GF-D8 (cell line): ENCODE measurements around the gene TBC1D22A.

ENCODE experiments used
- DNase-seq: peaks from one replicate; lab custom pipeline; 2025; lab: John Stamatoyannopoulos, UW

TBC1D22A gene

GRCh38 chr22:47059076-47059475 is 296.6 kb downstream of the TBC1D22A start:
- no peak for DNase-seq

DNA sequence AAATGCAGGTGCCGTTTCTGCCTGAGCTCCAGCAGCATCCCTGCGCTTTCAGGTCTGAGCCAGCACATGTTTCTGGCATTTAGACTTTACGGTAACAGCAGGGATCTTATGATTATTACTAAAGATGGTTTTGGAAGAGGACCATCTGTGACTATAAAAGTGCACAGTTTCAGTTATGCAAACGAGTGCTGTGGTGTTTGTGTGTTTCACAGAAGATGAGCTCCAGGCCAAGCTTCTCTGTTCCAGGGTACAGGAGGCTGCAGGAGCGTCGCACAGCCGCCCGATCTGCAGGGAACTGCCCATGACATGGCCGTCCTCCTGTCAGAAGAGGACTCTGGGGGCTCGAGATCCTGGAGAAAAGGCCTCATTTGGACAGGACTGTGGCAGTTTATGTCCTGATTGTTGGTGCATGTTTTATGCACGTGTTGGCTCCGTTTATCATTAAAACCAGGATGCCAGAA is 297.3 kb downstream of the TBC1D22A start:
- DNase-seq, result no peak

GRCh38 chr22:47060718-47061117 is 298.3 kb downstream of the TBC1D22A start:
- DNase-seq, result no peak

- DNase-seq, result no peak
Observed at GRCh38 chr22:47061226-47061625, 298.8 kb downstream of the TBC1D22A start.

DNA sequence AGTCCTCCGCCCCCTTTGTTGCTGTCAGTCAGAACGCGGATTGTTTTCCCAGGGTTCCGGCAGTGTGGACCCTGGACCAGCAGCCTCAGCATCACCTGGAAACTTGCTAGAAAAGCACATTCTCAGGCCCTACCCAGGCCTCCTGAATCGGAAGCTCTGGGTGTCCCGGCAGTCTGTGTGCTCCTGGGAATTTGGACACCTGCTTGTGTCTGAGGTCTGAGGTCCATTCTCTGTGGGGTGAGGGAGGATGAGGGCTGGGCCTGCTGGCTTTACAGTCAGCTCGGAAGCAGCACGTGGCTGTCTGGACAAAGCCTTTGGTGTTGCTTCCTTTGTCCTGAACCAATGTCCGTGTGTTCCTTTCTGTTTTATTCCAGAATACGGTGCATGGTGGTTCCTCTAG is 299.7 kb downstream of the TBC1D22A start:
- no peak for DNase-seq

- DNase-seq, result no peak
Observed at GRCh38 chr22:47063071-47063509, 300.6 kb downstream of the TBC1D22A start.

GRCh38 chr22:47063606-47064005 is 301.2 kb downstream of the TBC1D22A start:
- DNase-seq, result no peak

GRCh38 chr22:47064016-47064415 is 301.6 kb downstream of the TBC1D22A start:
- DNase-seq, result no peak

DNA sequence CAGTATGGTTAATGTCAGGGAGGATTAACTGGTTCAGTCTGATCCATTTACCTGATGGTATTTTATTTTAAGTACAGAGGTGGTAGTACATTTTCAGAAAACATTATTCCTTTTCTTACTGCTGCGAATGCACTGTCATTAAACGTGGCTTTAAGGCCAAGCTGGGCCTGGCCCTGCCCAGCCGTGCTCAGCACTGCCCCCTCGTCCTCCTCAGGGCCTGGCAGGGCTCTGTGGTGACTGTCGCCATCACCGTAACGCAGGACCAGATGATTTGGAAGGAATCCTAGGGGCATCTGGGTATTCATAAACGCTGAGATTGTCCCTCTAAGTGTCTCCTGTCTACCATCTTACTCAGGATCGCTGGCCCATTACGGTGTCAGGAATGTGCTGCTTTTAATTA is 302.0 kb downstream of the TBC1D22A start:
- no peak for DNase-seq

- no peak for DNase-seq
Observed at GRCh38 chr22:47065756-47066615, 303.5 kb downstream of the TBC1D22A start.

DNA sequence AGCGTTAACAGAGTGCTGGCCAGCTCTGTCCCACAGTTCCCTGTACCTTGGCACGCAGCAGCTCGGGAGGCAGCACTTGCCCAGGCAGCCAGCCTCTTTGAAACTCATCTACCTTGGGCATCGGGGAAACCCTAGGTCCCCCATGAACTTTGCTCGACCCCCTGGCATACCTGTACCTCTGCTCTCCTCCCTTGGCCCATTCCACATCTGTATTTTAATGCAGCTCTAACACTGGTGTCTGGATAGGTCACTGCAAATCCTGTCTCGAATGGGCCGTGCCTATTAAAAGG is 304.1 kb downstream of the TBC1D22A start:
- no peak for DNase-seq

DNA sequence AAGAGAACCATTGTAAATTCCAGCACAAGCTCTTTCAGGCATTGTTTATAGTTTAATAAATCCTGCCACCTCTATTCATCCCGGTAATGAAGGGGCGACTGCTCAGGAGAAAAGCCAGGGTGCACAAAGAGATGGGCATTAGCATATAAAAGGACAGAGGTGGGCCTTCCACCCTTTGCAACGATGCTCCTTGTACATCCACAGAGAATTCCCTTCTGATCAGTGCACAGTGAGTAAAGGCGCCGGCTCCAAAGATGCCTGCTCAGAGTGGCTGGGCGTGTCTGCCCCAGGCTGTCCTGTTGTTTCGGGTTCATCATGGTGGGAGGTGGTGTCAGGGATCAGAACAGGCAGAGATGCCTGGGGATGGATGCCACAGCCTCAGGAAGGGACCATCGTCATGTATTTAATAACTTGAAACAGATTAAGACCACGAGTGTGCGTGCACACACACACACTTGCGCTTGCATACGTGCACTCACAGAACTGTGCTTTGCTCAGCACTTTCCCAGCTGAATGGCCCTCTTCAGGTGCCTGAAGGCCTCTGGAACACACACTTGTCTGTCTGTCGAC is 305.0 kb downstream of the TBC1D22A start:
- DNase-seq, result no peak

DNA sequence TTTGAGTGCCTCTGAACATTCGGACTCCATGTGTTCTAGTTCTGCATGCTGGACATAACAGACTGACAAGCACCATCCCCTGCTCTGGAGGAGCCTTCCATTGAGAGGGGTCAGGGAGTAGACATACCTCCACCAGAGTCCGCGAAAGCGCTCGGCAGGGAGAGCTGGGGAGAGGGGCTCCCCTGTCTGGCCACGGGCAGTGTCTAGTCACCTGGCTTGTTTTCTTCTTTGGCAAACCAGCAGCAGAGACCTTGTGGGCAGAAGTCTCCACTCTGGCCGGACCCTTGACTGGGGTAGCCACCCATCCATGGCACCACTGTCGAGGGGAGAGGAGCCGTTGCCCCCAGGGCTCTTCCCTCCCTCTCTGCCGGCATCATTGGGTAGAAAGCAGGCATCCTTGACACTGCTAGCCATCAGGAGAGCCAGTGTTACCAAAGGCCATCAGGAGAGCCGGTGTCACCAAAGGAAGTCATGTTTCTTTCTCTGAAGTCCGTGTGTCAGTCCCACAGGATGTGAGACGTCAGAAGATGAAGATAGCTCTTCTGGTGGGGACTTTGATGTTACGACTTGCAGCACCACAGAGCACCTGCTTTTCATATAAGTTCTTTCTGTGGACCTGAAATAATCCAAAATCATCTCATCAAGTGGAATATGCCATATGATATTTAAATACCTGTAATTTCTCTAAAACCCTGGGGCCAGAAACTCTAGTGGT is 305.6 kb downstream of the TBC1D22A start:
- DNase-seq, result no peak

DNA sequence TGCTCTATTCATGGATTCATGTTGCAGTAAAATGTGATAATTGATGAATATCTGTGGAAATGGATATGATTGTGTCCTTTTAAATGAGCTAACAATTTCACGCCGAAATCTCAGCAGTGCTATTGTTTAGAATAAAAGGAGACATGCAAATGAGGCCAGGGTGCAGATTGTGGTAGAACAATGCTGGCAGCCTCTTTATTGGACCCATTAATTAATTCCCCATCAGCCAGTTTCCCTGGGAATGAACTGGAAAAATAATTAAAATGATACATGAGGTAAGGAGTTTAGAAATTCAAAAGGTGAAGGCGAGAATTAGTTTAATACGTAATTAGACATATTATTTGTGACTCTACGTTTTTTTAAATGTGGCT is 306.2 kb downstream of the TBC1D22A start:
- no peak for DNase-seq

DNA sequence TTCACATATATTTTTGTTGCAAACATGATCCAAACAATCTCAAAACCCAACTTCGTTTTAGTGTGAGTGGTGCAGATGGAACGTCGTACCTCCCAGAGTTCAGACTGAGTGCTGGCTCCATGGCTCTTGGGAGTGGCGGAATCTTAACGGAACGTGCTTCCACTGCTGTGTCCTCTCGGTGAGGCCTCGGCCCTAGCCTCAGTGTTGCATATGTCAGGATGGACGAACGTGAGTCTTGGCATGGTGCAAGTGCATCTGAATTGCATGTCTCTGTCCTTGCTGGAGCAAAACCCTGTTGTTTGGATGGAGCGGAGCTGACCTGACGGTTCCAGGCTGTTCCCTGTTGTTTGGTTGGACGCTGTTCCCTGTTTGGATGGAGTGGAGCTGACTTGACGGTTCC is 306.8 kb downstream of the TBC1D22A start:
- DNase-seq, result no peak

- no peak for DNase-seq
Observed at GRCh38 chr22:47071078-47071806, 308.8 kb downstream of the TBC1D22A start.

- DNase-seq, result no peak
Observed at GRCh38 chr22:47071807-47072641, 309.6 kb downstream of the TBC1D22A start.

GRCh38 chr22:47072642-47072967 is 310.2 kb downstream of the TBC1D22A start:
- no peak for DNase-seq

DNA sequence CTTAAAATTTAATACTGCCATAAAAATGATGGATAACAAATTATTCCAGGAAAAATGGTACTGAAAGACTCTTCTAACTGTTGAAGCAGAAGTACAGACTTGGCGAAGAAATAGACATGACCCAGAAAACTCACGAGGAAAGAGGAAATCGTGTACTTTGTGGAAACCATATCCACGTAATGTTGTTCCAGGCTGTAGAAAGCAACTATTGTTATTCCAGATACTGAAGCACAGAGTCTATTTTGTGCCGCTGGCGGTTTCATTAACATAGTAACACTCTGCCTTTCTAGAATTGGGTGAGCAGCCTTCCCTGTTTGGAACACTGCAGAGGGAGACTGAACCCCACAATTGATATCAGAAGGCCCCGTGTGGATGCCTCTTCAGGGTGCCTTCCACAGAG is 310.6 kb downstream of the TBC1D22A start:
- no peak for DNase-seq

DNA sequence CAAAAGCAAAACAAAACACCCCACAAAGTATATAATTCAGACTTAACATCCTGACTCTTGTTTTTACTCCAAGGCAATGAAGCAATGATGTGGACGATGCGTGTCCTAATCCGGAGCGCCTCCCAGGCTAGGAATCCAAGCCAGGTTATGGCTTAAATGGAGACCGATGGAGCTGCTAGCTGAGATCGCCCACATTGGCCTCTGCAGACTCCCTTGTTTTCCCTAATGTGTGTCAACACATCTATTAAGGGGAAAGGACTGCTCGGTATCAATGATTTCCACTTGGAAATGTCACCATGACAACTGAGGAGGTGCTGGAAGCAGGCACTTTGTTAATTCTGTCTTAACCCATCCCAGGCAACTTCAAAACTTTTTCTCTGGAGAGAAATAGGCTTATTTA is 311.7 kb downstream of the TBC1D22A start:
- DNase-seq, result no peak

GRCh38 chr22:47075568-47075967 is 313.1 kb downstream of the TBC1D22A start:
- DNase-seq, result no peak

DNA sequence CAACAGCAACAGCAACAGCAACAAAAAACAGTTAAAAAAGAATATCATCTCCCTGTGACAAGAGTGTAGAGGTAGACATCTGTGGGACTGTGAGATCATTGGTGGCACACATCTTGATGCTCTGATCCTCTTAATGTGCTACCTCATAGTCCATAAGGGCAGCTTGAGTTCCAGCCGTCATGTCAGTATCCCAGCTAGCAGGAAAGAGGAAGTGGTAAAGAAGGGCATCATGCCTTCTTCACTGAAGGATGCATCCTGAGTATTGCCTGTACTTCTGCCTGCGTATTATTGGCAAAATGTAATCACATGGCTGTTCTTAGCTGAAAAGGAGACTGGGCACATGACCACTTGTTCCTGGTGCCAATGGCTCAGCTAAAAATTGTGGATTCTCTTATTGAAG is 314.3 kb downstream of the TBC1D22A start:
- no peak for DNase-seq
